ENCODE data around the gene KIF5A.

Gene KIF5A

GRCh38 chr12:57626111-57626920 lies 76.5 kb downstream of the KIF5A start:
- TF ChIP-seq TEAD4 (IDR thresholded peaks at IDR 0.05) (no peak), MAX (IDR thresholded peaks at IDR 0.05) (no peak), FOXM1 (IDR thresholded peaks at IDR 0.05; ENCODE audit: borderline replicate concordance, low read depth) (no peak), EGR1 (IDR thresholded peaks at IDR 0.05) (no peak), ZBTB7A (IDR thresholded peaks at IDR 0.05; ENCODE audit: low read depth) (no peak), TCF12 (IDR thresholded peaks at IDR 0.05; ENCODE audit: low read depth) (no peak), REST (IDR thresholded peaks at IDR 0.05; ENCODE audit: low read depth) (no peak), RAD21 (IDR thresholded peaks at IDR 0.05; ENCODE audit: low read depth) (no peak), NFIC (IDR thresholded peaks at IDR 0.05) (no peak), CEBPB (IDR thresholded peaks at IDR 0.05) (no peak), TAF1 (IDR thresholded peaks at IDR 0.05; ENCODE audit: low read depth) (no peak), USF1 (IDR thresholded peaks at IDR 0.05) (no peak), YY1 (IDR thresholded peaks at IDR 0.05; ENCODE audit: low read depth) (no peak), CREB1 (IDR thresholded peaks at IDR 0.05; ENCODE audit: low read depth) (no peak), EP300 (IDR thresholded peaks at IDR 0.05; ENCODE audit: borderline replicate concordance) (no peak)

- no peak for TF ChIP-seq EP300 (IDR thresholded peaks at IDR 0.05; ENCODE audit: borderline replicate concordance)
- TF ChIP-seq TEAD4 (IDR thresholded peaks at IDR 0.05), result no peak
- no peak for TF ChIP-seq NFIC (IDR thresholded peaks at IDR 0.05)
- no peak for TF ChIP-seq TCF12 (IDR thresholded peaks at IDR 0.05; ENCODE audit: low read depth)
- TF ChIP-seq REST (IDR thresholded peaks at IDR 0.05; ENCODE audit: low read depth), result no peak
- TF ChIP-seq USF1 (IDR thresholded peaks at IDR 0.05), result no peak
- no peak for TF ChIP-seq YY1 (IDR thresholded peaks at IDR 0.05; ENCODE audit: low read depth)
- no peak for TF ChIP-seq CEBPB (IDR thresholded peaks at IDR 0.05)
- TF ChIP-seq EGR1 (IDR thresholded peaks at IDR 0.05), result no peak
- no peak for TF ChIP-seq CREB1 (IDR thresholded peaks at IDR 0.05; ENCODE audit: low read depth)
- no peak for TF ChIP-seq FOXM1 (IDR thresholded peaks at IDR 0.05; ENCODE audit: borderline replicate concordance, low read depth)
- TF ChIP-seq MAX (IDR thresholded peaks at IDR 0.05), result no peak
Measured at GRCh38 chr12:57626921-57627445, 77.1 kb downstream of the KIF5A start.

- TF ChIP-seq TAF1 (IDR thresholded peaks at IDR 0.05; ENCODE audit: low read depth), result no peak
- TF ChIP-seq TCF12 (IDR thresholded peaks at IDR 0.05; ENCODE audit: low read depth), result no peak
- TF ChIP-seq CREB1 (IDR thresholded peaks at IDR 0.05; ENCODE audit: low read depth), result no peak
- TF ChIP-seq FOXM1 (IDR thresholded peaks at IDR 0.05; ENCODE audit: borderline replicate concordance, low read depth), result no peak
- TF ChIP-seq CEBPB (IDR thresholded peaks at IDR 0.05), result no peak
- no peak for TF ChIP-seq EGR1 (IDR thresholded peaks at IDR 0.05)
- TF ChIP-seq REST (IDR thresholded peaks at IDR 0.05; ENCODE audit: low read depth), result no peak
Measured at GRCh38 chr12:57627501-57628279, 77.8 kb downstream of the KIF5A start.

Data from Ishikawa (cell line).